ENCODE data around the gene UBL3.

UBL3 gene

DNA sequence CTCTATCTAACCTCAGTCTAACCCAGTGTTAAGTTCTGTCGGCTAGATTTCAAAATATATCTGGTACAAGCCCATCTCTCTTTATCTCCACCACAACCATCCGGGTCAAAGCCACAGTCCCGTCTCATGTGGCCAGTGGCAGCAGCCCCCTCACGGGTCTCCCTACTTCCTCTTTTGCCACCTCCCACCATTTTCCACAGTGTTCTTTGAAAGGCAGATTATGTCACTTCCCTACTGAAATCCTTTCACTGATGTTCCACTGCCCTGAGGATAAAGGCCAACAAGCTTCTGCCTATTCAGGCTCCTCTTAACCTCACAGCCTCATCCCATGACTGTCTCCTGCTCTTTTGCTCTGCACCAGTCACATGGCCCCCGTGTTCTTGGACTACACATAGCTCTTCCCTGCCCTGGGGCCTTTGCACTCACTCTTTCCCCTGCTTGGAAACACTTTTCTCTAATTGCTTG lies 117.2 kb downstream of the UBL3 start:
- H3K36me3 ChIP-seq = no peaks in the 10 kb centered on the region
- H3K4me1 ChIP-seq = no peaks in the 10 kb centered on the region
- peak in 1 of 2 donors; percentile 35 for DNase-seq
- H3K27me3 ChIP-seq = peaks cover 0 to 9% of the 10 kb centered on the region in 2 donors
- H3K4me3 ChIP-seq = no peak overlapping the region
- H3K9me3 ChIP-seq = no peaks in the 10 kb centered on the region
- TF ChIP-seq, protein P1, sequence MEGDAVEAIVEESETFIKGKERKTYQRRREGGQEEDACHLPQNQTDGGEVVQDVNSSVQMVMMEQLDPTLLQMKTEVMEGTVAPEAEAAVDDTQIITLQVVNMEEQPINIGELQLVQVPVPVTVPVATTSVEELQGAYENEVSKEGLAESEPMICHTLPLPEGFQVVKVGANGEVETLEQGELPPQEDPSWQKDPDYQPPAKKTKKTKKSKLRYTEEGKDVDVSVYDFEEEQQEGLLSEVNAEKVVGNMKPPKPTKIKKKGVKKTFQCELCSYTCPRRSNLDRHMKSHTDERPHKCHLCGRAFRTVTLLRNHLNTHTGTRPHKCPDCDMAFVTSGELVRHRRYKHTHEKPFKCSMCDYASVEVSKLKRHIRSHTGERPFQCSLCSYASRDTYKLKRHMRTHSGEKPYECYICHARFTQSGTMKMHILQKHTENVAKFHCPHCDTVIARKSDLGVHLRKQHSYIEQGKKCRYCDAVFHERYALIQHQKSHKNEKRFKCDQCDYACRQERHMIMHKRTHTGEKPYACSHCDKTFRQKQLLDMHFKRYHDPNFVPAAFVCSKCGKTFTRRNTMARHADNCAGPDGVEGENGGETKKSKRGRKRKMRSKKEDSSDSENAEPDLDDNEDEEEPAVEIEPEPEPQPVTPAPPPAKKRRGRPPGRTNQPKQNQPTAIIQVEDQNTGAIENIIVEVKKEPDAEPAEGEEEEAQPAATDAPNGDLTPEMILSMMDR (IDR thresholded peaks at IDR 0.05) = no peak
- no peak overlapping the region for H3K27ac ChIP-seq
- intact Hi-C loops (cut with DNase I; ENCODE audit: low total_unique reads) = no loop called here

DNA sequence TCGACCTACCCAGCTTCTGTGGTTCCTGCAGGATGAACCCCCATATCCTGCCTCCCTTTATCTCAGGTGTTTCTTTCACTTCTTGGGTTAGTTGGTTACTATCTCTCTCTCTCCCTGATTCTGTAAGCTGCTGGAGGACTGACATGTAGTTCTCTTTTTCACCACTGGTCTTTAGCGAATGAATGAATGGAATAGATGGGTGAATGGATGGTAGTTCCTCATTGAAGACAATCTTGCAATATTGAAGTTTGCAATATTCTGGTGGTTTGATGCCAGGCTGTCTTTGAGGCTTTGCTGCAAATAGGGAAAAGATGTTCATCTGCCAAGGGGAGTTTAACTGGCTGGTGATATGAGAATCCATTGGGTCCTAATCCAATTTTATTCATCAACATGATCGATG lies 120.2 kb downstream of the UBL3 start:
- Histone ChIP-seq H3K36me3 (no peaks in the 10 kb centered on the region), H3K27me3 (peaks cover 0 to 1% of the 10 kb centered on the region in 2 donors), H3K27ac (no peak overlapping the region), H3K9me3 (no peaks in the 10 kb centered on the region), H3K4me3 (no peak overlapping the region), H3K4me1 (no peaks in the 10 kb centered on the region)
- TF ChIP-seq, protein P1 (IDR thresholded peaks at IDR 0.05) = no peak
- intact Hi-C loops (cut with DNase I; ENCODE audit: low total_unique reads) = no loop called here
- no peak for DNase-seq

DNA sequence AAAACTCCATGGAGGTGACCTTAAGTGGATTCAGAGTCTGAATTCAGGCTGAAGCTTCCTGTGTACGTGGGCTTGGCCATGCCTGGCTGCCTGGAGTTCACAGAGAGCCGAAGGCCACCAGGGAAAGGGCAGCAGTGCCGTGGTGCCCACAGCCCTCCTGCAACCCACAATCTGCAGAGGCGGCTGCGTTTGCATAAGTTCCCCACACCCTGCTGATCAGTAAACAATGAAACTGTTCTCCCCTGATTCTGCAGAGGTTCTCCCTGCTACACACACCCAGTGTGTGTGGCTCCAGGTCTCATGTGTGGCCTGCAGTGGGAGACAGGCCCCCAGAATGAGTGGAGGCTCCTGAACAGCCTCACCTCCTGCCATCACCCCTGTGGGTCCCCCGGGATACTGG lies 128.0 kb downstream of the UBL3 start:
- H3K36me3 ChIP-seq = no peaks in the 10 kb centered on the region
- H3K9me3 ChIP-seq = no peaks in the 10 kb centered on the region
- TF ChIP-seq, protein P1 (IDR thresholded peaks at IDR 0.05) = no peak
- H3K4me3 ChIP-seq = no peak overlapping the region
- H3K27ac ChIP-seq = no peak overlapping the region
- intact Hi-C loops (cut with DNase I; ENCODE audit: low total_unique reads) = no loop called here
- no peak for DNase-seq
- peaks cover 0 to 9% of the 10 kb centered on the region in 2 donors for H3K27me3 ChIP-seq
- no peaks in the 10 kb centered on the region for H3K4me1 ChIP-seq

DNA sequence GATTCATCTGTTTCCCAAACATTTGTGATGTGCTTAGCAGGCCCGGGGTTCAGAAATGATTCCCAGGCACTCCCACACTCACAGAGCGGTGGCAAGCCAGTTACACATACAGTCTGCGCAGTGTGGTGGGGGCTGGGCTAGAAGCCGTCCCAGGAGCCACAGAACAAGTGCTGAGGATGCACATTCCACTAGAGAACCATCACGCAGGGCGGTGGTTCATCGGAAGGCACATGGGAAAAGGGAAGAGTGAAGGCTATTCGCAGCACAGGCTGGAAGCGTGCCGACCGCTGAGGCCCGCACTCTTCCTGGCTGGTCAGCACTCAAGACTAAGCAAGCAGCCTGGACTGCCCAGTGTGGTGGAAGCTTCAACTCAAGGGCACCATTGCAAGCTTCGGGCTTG lies 128.7 kb downstream of the UBL3 start:
- TF ChIP-seq, protein P1 (IDR thresholded peaks at IDR 0.05) = no peak
- intact Hi-C loops (cut with DNase I; ENCODE audit: low total_unique reads) = no loop called here
- H3K36me3 ChIP-seq = no peaks in the 10 kb centered on the region
- no peaks in the 10 kb centered on the region for H3K9me3 ChIP-seq
- H3K27me3 ChIP-seq = peaks cover 0 to 9% of the 10 kb centered on the region in 2 donors
- no peak for DNase-seq
- H3K4me1 ChIP-seq = no peaks in the 10 kb centered on the region
- no peak overlapping the region for H3K27ac ChIP-seq
- H3K4me3 ChIP-seq = no peak overlapping the region

DNA sequence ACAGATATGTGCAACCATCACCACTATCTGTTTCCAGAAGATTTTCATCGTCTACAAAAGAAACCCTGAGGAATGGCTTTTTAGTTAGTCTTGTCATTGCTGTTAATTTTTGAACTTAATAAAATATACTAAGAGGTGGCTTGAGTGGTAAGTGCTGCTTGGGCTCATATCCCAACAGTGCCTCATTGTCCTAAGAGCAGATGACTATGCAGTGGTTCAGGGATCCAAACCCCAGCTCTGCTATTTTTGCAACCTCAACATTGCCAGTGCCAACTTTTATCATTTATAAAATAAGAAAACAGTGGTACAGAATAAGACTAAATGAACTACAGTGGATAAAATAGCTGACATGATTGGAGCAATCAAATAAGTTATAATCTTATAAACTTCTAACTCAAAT lies 131.7 kb downstream of the UBL3 start:
- DNase-seq = no peak
- H3K27me3 ChIP-seq = peaks cover 0 to 15% of the 10 kb centered on the region in 2 donors
- peaks cover 0 to 8% (median 6%) of the 10 kb centered on the region in 3 donors for H3K9me3 ChIP-seq
- no peaks in the 10 kb centered on the region for H3K4me1 ChIP-seq
- H3K36me3 ChIP-seq = no peaks in the 10 kb centered on the region
- no peak overlapping the region for H3K4me3 ChIP-seq
- TF ChIP-seq, protein P1 (IDR thresholded peaks at IDR 0.05) = no peak
- H3K27ac ChIP-seq = no peak overlapping the region
- intact Hi-C loops (cut with DNase I; ENCODE audit: low total_unique reads) = no loop called here

DNA sequence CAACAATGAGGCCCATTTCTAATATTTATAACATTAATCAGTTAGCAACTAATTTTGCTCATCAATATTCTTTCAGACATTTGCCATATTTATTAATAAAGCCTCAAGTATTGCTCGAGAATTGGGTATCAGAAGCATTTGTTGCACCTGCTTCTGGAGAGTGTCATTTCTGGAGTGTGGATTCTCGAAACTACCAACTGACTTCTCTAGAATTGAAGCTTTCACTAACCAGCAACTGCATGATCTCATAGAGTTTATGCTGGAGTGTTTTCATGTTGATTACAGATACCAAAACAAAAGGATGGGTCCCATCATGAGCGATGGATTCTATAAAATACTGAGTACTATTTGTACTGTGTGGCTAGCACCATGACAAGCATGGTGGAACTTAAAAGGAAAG lies 133.9 kb downstream of the UBL3 start:
- no peak for DNase-seq
- Histone ChIP-seq H3K27ac (no peak overlapping the region), H3K27me3 (peaks cover 0 to 11% of the 10 kb centered on the region in 2 donors), H3K36me3 (no peaks in the 10 kb centered on the region), H3K9me3 (peaks cover 0 to 8% (median 6%) of the 10 kb centered on the region in 3 donors), H3K4me1 (no peaks in the 10 kb centered on the region), H3K4me3 (no peak overlapping the region)
- intact Hi-C loops (cut with DNase I; ENCODE audit: low total_unique reads) = no loop called here
- TF ChIP-seq, protein P1 (IDR thresholded peaks at IDR 0.05) = no peak
